Mucosa of descending colon (tissue), 3 donors: ENCODE results near the gene CYB5R3. TPM values are rescaled to one million over a fixed set of nuclear protein-coding genes. Genes with fewer than 3 reads are reported as not detected.
"Not testable (repeated sequence)": the region's sequence is repeated elsewhere in the genome, so short reads cannot be mapped to it uniquely, and the experiment has no call there.

Experiments
- ATAC-seq: fragments of 200-7000 bp; cut with Tn5 transposase; one replicate; pipeline ENCODE4 v1.9.1; 2020; ENCODE audit warnings: mild to moderate bottlenecking, moderate library complexity
- DNase-seq, 3 donors: peaks; one replicate each; pipeline ENCODE4 v3.0.0-alpha.2; 2020
- H3K36me3 ChIP-seq: fragments of 200-600 bp; one replicate; pipeline ENCODE4 v1.8.0; 2021; ENCODE audit warnings: low read depth, mild to moderate bottlenecking
- H3K4me1 ChIP-seq: fragments of 200-600 bp; one replicate; pipeline ENCODE4 v1.8.0; 2021; ENCODE audit warnings: low read depth, mild to moderate bottlenecking
- H3K4me3 ChIP-seq: fragments of 200-600 bp; one replicate; pipeline ENCODE4 v1.8.0; 2021; ENCODE audit warnings: mild to moderate bottlenecking
- H3K9me3 ChIP-seq: fragments of 200-600 bp; one replicate; pipeline ENCODE4 v1.8.0; 2021; ENCODE audit warnings: mild to moderate bottlenecking
- intact Hi-C, 2 donors: fragments of 100-400 bp; cut with DNase I in 1 of 2; cut with micrococcal nuclease in 1 of 2; formaldehyde crosslinking; loops; one replicate each; pipeline versions ENCODE4 v1.11.0 to v1.11.1; 2022; cut with DNase I, micrococcal nuclease
- total RNA-seq, 3 donors: library from RNA; stranded (reverse); fragmentation: NEBNext Ultra II Directional in 2 of 3; extraction: Animal tissue kit (Norgen Biotek cat#: 25700) in 2 of 3; gene quantifications; one replicate each; pipeline versions ENCODE4 v1.2.1 to v1.2.4, GENCODE V29; 2021 to 2023
- TF ChIP-seq, protein P1 (sequence below): fragments of 200-600 bp; IDR thresholded peaks from one replicate; pipeline ENCODE4 v1.8.0; 2022; ENCODE audit warnings: antibody characterized with exemption, mild to moderate bottlenecking
- donor health status: DM: no; HTN: no; CAD: no; lungs with moderate emphysema.
- donor health status: DM: no; HTN: no; CAD: no.
- donor health status: DM: no; HTN: yes; CAD: no.

Gene CYB5R3
- total RNA-seq, 3 donors from 2014 or later, result 139 to 211 (median 176) TPM

DNA sequence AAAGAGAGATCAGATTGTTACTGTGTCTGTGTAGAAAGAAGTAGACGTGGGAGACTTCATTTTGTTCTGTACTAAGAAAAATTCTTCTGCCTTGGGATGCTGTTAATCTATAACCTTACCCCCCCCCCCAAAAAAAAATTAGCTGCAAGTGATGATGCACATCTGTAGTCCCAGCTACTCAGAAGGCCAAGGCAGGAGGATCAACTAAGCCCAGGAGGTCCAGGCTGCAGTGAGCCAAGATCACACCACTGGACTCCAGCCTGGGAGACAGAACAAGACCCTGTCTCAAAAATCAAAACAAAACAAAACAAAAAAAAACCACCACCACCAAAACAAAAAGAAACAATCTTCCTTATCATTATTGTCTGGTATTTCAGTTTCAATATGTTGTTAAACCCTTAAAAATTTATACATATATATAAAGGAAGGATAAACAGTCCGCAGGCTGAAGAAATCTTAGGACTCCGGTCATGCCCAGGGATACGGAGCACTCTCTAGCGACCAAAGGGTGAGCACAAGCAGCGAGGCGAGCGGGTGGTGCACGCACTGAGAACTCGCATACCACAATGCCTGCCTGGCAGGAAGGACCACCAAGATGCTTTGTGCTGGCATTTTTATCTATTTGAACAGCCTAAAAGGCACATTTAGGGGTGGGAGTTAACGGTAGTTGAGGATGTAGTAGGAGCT lies 40.9 kb downstream of the CYB5R3 start:
- intact Hi-C loops, result no loop called here
- Histone ChIP-seq H3K4me3 (no peak overlapping the region), H3K36me3 (no peaks in the 10 kb centered on the region), H3K9me3 (no peaks in the 10 kb centered on the region), H3K4me1 (peaks cover 28% of the 10 kb centered on the region)
- ATAC-seq, result no peak
- TF ChIP-seq, protein P1, sequence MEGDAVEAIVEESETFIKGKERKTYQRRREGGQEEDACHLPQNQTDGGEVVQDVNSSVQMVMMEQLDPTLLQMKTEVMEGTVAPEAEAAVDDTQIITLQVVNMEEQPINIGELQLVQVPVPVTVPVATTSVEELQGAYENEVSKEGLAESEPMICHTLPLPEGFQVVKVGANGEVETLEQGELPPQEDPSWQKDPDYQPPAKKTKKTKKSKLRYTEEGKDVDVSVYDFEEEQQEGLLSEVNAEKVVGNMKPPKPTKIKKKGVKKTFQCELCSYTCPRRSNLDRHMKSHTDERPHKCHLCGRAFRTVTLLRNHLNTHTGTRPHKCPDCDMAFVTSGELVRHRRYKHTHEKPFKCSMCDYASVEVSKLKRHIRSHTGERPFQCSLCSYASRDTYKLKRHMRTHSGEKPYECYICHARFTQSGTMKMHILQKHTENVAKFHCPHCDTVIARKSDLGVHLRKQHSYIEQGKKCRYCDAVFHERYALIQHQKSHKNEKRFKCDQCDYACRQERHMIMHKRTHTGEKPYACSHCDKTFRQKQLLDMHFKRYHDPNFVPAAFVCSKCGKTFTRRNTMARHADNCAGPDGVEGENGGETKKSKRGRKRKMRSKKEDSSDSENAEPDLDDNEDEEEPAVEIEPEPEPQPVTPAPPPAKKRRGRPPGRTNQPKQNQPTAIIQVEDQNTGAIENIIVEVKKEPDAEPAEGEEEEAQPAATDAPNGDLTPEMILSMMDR, result no peak
- no peak for DNase-seq

DNA sequence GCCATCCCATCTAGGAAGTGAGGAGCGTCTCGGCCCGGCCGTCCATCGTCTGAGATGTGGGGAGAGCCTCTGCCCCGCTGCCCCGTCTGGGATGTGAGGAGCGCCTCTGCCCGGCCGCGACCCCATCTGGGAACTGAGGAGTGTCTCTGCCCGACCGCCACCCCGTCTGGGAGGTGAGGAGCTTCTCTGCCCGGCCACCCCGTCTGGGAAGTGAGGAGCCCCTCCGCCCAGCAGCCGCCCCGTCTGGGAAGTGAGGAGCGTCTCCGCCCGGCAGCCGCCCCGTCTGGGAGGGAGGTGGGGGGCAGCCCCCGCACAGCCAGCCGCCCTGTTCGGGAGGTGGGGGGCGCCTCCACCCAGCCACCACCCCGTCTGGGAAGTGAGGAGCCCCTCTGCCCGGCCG lies 41.6 kb downstream of the CYB5R3 start:
- ATAC-seq, DNase-seq, H3K36me3 ChIP-seq, intact Hi-C loops, H3K4me3 ChIP-seq, H3K9me3 ChIP-seq: not testable (repeated sequence)
- H3K4me1 ChIP-seq, result peaks cover 22% of the 10 kb centered on the region

DNA sequence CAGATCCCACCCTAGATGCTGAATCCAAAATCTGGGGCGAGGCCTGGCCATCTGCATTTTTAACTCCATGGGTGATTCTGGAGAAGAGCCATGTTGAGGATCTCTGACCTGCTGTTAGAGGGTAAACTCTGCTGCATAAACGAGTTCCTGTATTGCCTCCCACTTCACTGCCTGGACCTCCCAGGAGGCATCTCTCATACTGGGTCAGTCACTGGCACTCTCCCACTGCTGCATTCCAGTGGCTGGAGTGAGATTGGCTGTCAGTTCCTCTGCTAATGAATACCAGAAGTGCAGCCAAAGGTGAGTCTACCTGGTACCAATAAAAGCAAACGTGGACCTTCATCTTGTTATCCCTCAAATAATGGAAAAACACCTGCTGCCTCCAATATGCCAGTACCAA lies 44.8 kb downstream of the CYB5R3 start:
- intact Hi-C loops, result no loop called here
- ATAC-seq, result peak; percentile 21

DNA sequence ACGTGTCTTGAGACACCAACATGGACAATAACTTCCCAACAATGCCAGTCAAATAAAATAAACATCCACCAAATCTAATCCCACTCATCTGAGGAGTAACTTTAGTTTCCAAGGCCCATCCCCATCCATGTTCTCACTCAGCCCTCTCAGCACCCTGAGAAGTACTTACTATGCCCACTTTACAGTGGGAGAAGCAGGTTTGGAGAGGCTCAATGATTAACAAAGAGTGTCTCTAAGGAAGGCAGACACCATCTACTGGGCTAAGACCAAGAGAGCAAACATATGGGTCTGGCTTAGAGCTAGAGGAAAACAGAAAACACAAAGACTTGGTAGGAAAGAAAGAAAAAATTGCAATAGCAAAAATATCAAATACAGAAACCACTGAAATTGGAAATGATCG lies 45.8 kb downstream of the CYB5R3 start:
- ATAC-seq, result no peak
- TF ChIP-seq, protein P1, result no peak
- intact Hi-C loops, result no loop called here
- Histone ChIP-seq H3K4me1 (peaks cover 10% of the 10 kb centered on the region), H3K36me3 (peaks cover 10% of the 10 kb centered on the region), H3K4me3 (no peak overlapping the region), H3K9me3 (no peaks in the 10 kb centered on the region)
- no peak for DNase-seq

More for the DNA sequence above, 44.8 kb downstream of the CYB5R3 start:
- TF ChIP-seq, protein P1, result no peak
- H3K9me3 ChIP-seq, result no peaks in the 10 kb centered on the region
- H3K36me3 ChIP-seq, result peaks cover 10% of the 10 kb centered on the region
- H3K4me1 ChIP-seq, result peaks cover 10% of the 10 kb centered on the region
- no peak for DNase-seq
- H3K4me3 ChIP-seq, result no peak overlapping the region

DNA sequence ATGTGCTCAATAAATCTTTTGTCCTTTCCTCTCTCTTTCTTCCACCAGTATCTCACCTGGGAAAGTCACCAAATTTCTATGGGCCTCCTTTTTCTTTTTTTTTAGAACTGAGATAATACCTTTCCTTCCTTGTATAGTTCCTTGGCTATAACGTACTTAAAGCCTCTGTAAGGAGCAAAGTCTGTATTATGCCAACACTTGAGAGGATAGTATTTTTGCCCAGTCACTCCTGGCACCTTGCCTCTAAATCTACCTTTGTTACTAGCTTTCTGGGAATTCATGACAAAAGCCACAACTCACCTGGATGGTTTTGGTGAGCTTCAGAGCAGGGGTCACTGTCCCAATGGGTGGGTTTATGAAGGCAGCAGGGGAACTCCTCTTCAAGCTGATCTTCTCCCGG lies 46.7 kb downstream of the CYB5R3 start:
- Histone ChIP-seq H3K36me3 (peaks cover 10% of the 10 kb centered on the region), H3K9me3 (no peaks in the 10 kb centered on the region), H3K4me3 (no peak overlapping the region), H3K4me1 (peaks cover 10% of the 10 kb centered on the region)
- ATAC-seq (peak; percentile 72), DNase-seq (no peak)
- TF ChIP-seq, protein P1, result no peak
- intact Hi-C loops, result no loop called here

DNA sequence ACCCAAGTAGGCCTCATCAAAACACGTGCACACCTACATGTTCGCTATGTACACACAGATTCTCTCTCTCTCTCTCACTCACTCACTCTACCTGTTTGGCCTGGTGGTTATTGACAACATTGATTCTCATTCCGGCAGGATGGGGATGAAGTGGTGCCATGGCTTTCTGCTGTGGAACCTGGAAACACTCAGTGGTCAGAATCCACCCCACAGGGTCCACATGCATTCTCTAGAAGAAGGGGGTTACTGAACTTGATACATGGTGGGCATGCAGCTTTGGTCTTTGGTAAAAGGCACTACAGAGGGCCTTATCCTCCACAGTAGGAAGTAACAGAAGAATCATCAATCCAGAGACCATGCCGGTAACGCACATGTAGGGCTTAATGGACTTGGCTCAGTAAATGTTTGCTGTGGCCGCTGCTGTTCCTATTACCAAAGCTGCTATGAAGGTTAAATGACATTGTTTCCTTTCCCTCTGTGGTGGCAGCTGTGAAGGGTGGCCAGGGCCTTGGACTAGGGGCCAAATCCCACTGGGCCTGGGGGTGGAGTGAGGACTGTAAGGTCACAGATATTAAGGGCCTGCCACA lies 47.2 kb downstream of the CYB5R3 start:
- H3K4me1 ChIP-seq, result peaks cover 10% of the 10 kb centered on the region

More for the DNA sequence above, 47.2 kb downstream of the CYB5R3 start:
- Histone ChIP-seq H3K9me3 (no peaks in the 10 kb centered on the region), H3K4me3 (no peak overlapping the region), H3K36me3 (peaks cover 10% of the 10 kb centered on the region)
- intact Hi-C loops, result no loop called here
- ATAC-seq, result peak; percentile 48
- no peak for DNase-seq
- TF ChIP-seq, protein P1, result no peak
